GM23248 (cell line): Measurements from ENCODE around the gene ATM. TPM values are rescaled to one million over a fixed set of nuclear protein-coding genes. Genes with fewer than 3 reads are reported as not detected.

ENCODE experiments used
- DNase-seq: peaks from one replicate; pipeline ENCODE4 v3.0.0-alpha.2; 2015
- H2AFZ ChIP-seq: fragments of 200-600 bp; sonication (generic); 2 replicates; pipeline ENCODE4 v1.6.1; 2016; ENCODE audit warnings: antibody characterized with exemption
- H3F3A ChIP-seq: fragments of 200-600 bp; sonication (generic); 2 replicates; pipeline ENCODE4 v1.6.1; 2016; ENCODE audit warnings: mild to moderate bottlenecking, antibody characterized with exemption, mixed run types; ENCODE audit not compliant: insufficient read depth
- H3K27ac ChIP-seq: fragments of 200-600 bp; sonication (generic); 2 replicates; pipeline ENCODE4 v1.5.1; 2016; ENCODE audit warnings: mild to moderate bottlenecking
- H3K27me3 ChIP-seq: fragments of 200-600 bp; sonication (generic); replicated peaks from 2 replicates; pipeline ENCODE4 v1.6.1; 2016; ENCODE audit warnings: mild to moderate bottlenecking; ENCODE audit not compliant: insufficient read depth
- H3K36me3 ChIP-seq: fragments of 200-600 bp; sonication (generic); 2 replicates; pipeline ENCODE4 v1.6.1; 2016; ENCODE audit warnings: low read depth, mild to moderate bottlenecking
- H3K4me1 ChIP-seq: fragments of 200-600 bp; sonication (generic); 2 replicates; pipeline ENCODE4 v1.6.1; 2016; ENCODE audit warnings: mild to moderate bottlenecking; ENCODE audit not compliant: insufficient read depth
- H3K4me2 ChIP-seq: fragments of 200-600 bp; sonication (generic); one replicate; pipeline ENCODE4 v1.6.1; 2016; ENCODE audit warnings: mild to moderate bottlenecking; ENCODE audit not compliant: unreplicated experiment
- H3K4me3 ChIP-seq: fragments of 200-600 bp; sonication (generic); 2 replicates; pipeline ENCODE4 v1.5.1; 2016; ENCODE audit warnings: mild to moderate bottlenecking
- H3K79me2 ChIP-seq: fragments of 200-600 bp; sonication (generic); 2 replicates; pipeline ENCODE4 v1.6.1; 2016; ENCODE audit warnings: mild to moderate bottlenecking; ENCODE audit not compliant: insufficient read depth
- H3K9ac ChIP-seq: fragments of 200-600 bp; sonication (generic); 2 replicates; pipeline ENCODE4 v1.6.1; 2016; ENCODE audit warnings: mild to moderate bottlenecking
- H3K9me2 ChIP-seq: fragments of 200-600 bp; sonication (generic); 2 replicates; pipeline ENCODE4 v1.6.1; 2016; ENCODE audit warnings: mixed run types, mild to moderate bottlenecking, moderate library complexity; ENCODE audit not compliant: insufficient read depth
- H3K9me3 ChIP-seq: fragments of 200-600 bp; sonication (generic); one replicate; pipeline ENCODE4 v1.6.1; 2017; ENCODE audit warnings: low read depth
- H4K20me1 ChIP-seq: fragments of 200-600 bp; sonication (generic); 2 replicates; pipeline ENCODE4 v1.6.0; 2016; ENCODE audit not compliant: insufficient read depth
- EZH2 ChIP-seq: fragments of 200-600 bp; sonication (generic); IDR thresholded peaks from 2 replicates; pipeline ENCODE4 v1.6.1; 2018; ENCODE audit warnings: antibody characterized with exemption, mild to moderate bottlenecking; ENCODE audit not compliant: insufficient read depth, poor library complexity, severe bottlenecking
- EZH2phosphoT487 ChIP-seq: fragments of 200-600 bp; sonication (generic); IDR thresholded peaks from 2 replicates; pipeline ENCODE4 v1.6.1; 2018; ENCODE audit warnings: antibody characterized with exemption, moderate library complexity, mild to moderate bottlenecking, low read depth; ENCODE audit not compliant: insufficient read depth
- WGBS, 2 experiments: methylation state at CpG; one replicate each; pipeline ENCODE4 v1.1.6; 2015 to 2017; ENCODE audit warnings: low lambda C conversion rate in 2 of 2, low coverage in 1 of 2; ENCODE audit errors: missing lambda C conversion rate in 2 of 2; 5-methylcytosine and 5-hydroxymethylcytosine counted together
- in situ Hi-C: fragments of 300-500 bp; cut with MboI; formaldehyde crosslinking; loops from 2 replicates; pipeline ENCODE4 v1.15.0; 2020
- polyA plus RNA-seq: library from polyadenylated mRNA; unstranded; fragments of >200 nt; fragmentation: Nextera tagmentation; extraction: Ambion mirVana; gene quantifications from 2 replicates; pipeline ENCODE4 v1.2.1, GENCODE V29; 2016
- total RNA-seq: library from RNA; depleted of rRNA; stranded (reverse); fragments of >200 nt; shearing (Covaris generic); gene quantifications from 2 replicates; pipeline ENCODE4 v1.2.3, GENCODE V29; 2014; rRNA removed

ATM gene
- 69.2 and 109 TPM in 2 replicates for total RNA-seq
- 11.2 and 16.5 TPM in 2 replicates for polyA plus RNA-seq

GRCh38 chr11:108222574-108223347 lies at the start of gene ATM, which contains the start of gene NPAT:
TSS of gene ATM (plus strand) at chr11:108223067. CDS start at chr11:108227625, 4,558 bp downstream.
TSS of gene NPAT (minus strand) at chr11:108222638. CDS start at chr11:108222536, 102 bp downstream.
- 1 to 2% methylated on average over 62 to 70 of the region's 70 CpGs for WGBS, 2 experiments
- Histone ChIP-seq H3K36me3 (peaks cover 4% of the 10 kb centered on the region), H3K9me3 (no peaks in the 10 kb centered on the region), H3K27me3 (no peaks in the 10 kb centered on the region), H4K20me1 (no peaks in the 10 kb centered on the region), H3K4me3 (peak within 1 kb of the TSS; percentile 99), H3K9me2 (no peaks in the 10 kb centered on the region), H3K27ac (peak within 1 kb of the TSS; percentile 95), H3K4me2 (peak within 1 kb of the TSS; percentile 100), H2AFZ (peak within 1 kb of the TSS; percentile 98), H3K4me1 (peaks cover 35% of the 10 kb centered on the region), H3K9ac (peak within 1 kb of the TSS; percentile 97), H3F3A (peaks cover 42% of the 10 kb centered on the region), H3K79me2 (peaks cover 87% of the 10 kb centered on the region)
- DNase-seq, result peak; percentile 100
- TF ChIP-seq EZH2phosphoT487, result no peak
- TF ChIP-seq EZH2, result no peak
- in situ Hi-C loops, result no loop called here

GRCh38 chr11:108177570-108177969 lies 45.3 kb upstream of the ATM start:
- DNase-seq, result no peak
- Histone ChIP-seq H3K9me3 (no peaks in the 10 kb centered on the region), H3K79me2 (no peaks in the 10 kb centered on the region), H3K9me2 (no peaks in the 10 kb centered on the region), H3K4me2 (no peak overlapping the region), H3F3A (no peaks in the 10 kb centered on the region), H3K27me3 (no peaks in the 10 kb centered on the region), H3K36me3 (peaks cover 42% of the 10 kb centered on the region), H3K9ac (no peak overlapping the region), H3K4me1 (no peaks in the 10 kb centered on the region), H3K27ac (no peak overlapping the region), H4K20me1 (no peaks in the 10 kb centered on the region), H2AFZ (no peak overlapping the region), H3K4me3 (no peak overlapping the region)
- TF ChIP-seq EZH2phosphoT487, result no peak
- no peak for TF ChIP-seq EZH2
- 85 to 88% methylated on average over 5 of the region's 5 CpGs for WGBS, 2 experiments
- in situ Hi-C loops, result no loop called here

DNA sequence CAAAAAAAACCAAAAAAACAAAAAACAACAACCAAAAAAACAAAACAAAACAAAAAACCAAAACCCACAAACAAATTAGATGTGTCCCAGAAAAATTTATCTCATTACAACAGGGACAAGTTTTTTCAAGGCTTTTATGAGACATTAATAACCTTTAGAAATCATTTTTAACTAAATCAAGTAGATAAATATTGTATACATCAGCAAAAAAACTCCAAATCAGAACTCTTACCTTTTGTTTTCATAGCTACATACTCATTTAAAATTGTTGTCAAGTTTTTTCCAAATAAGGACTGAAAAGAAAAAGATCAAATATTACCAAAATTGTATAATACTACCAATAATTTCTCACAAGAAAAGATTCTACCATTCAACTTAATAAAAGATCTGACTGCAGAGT lies 29.1 kb upstream of the ATM start:
- no peak for DNase-seq
- no peak overlapping the region for H3K9ac ChIP-seq

DNA sequence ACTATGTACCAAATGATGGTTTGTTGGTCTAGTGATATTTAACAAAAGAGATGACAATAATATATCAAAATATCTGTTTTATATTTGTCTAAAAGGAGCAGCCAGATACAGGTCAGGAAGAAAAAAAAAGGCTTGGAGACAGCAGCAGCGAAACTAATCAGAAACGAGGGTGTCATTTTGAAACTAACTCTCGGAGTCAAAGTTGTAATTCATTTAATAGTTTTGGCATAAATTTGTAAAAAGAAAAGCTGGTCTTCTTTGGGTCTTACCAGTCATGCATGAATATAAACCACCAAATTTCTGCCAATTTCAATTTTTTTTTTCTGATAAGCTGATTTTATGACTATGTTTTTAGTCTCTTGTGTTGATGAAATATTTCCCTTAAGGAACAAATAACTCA lies 26.0 kb upstream of the ATM start:
- no peaks in the 10 kb centered on the region; the same call in 1 of the 2 replicates for H3K9me2 ChIP-seq
- in situ Hi-C loops, result no loop called here
- no peak overlapping the region for H3K4me3 ChIP-seq
- H3K9me3 ChIP-seq, result no peaks in the 10 kb centered on the region
- H3K79me2 ChIP-seq, result peaks cover 40% of the 10 kb centered on the region
- TF ChIP-seq EZH2 (no peak), EZH2phosphoT487 (no peak)
- WGBS, 2 experiments, result 96 to 98% methylated on average over 3 of the region's 3 CpGs
- H3K36me3 ChIP-seq, result peaks cover 36% of the 10 kb centered on the region
- H3F3A ChIP-seq, result peaks cover 16% of the 10 kb centered on the region; the same call in 1 of the 2 replicates
- H3K27ac ChIP-seq, result no peak overlapping the region
- H3K4me2 ChIP-seq, result no peak overlapping the region
- no peak overlapping the region for H3K9ac ChIP-seq
- no peaks in the 10 kb centered on the region for H4K20me1 ChIP-seq
- H2AFZ ChIP-seq, result no peak overlapping the region
- no peaks in the 10 kb centered on the region for H3K27me3 ChIP-seq
- DNase-seq, result no peak
- peaks cover 11% of the 10 kb centered on the region for H3K4me1 ChIP-seq

More for the DNA sequence above, 29.1 kb upstream of the ATM start:
- H4K20me1 ChIP-seq, result no peaks in the 10 kb centered on the region
- no peak overlapping the region for H3K4me2 ChIP-seq
- peaks cover 24% of the 10 kb centered on the region for H3K79me2 ChIP-seq
- in situ Hi-C loops, result no loop called here
- H3F3A ChIP-seq, result no peaks in the 10 kb centered on the region
- no peak overlapping the region for H3K4me3 ChIP-seq
- H2AFZ ChIP-seq, result no peak overlapping the region
- H3K27me3 ChIP-seq, result no peaks in the 10 kb centered on the region
- no peaks in the 10 kb centered on the region for H3K9me2 ChIP-seq
- H3K36me3 ChIP-seq, result peaks cover 50% of the 10 kb centered on the region
- H3K9me3 ChIP-seq, result no peaks in the 10 kb centered on the region
- TF ChIP-seq EZH2 (no peak), EZH2phosphoT487 (no peak)
- no peak overlapping the region for H3K27ac ChIP-seq
- no peaks in the 10 kb centered on the region for H3K4me1 ChIP-seq

GRCh38 chr11:108197351-108197750 lies 25.5 kb upstream of the ATM start:
- no peaks in the 10 kb centered on the region for H3K27me3 ChIP-seq
- no peak overlapping the region for H2AFZ ChIP-seq
- no peak overlapping the region for H3K27ac ChIP-seq
- H3K9ac ChIP-seq, result no peak overlapping the region
- no peaks in the 10 kb centered on the region for H3K9me3 ChIP-seq
- no peaks in the 10 kb centered on the region for H4K20me1 ChIP-seq
- TF ChIP-seq EZH2, result no peak
- peaks cover 45% of the 10 kb centered on the region for H3K79me2 ChIP-seq
- peaks cover 16% of the 10 kb centered on the region; the same call in 1 of the 2 replicates for H3F3A ChIP-seq
- H3K36me3 ChIP-seq, result peaks cover 31% of the 10 kb centered on the region
- peaks cover 11% of the 10 kb centered on the region for H3K4me1 ChIP-seq
- no peak overlapping the region for H3K4me3 ChIP-seq
- H3K4me2 ChIP-seq, result no peak overlapping the region
- in situ Hi-C loops, result no loop called here
- H3K9me2 ChIP-seq, result no peaks in the 10 kb centered on the region; the same call in 1 of the 2 replicates
- DNase-seq, result no peak
